ENCODE measurements around the gene HEXIM2. TPM values are rescaled to one million over a fixed set of nuclear protein-coding genes. Genes with fewer than 3 reads are reported as not detected.

The HEXIM2 gene
- total and polyA plus RNA-seq, 2 of the 13 experiments (the other 11 are each of a cell fraction or from before 2014, with no cell fraction given) = 27.1 to 32.4 TPM

- TF ChIP-seq IRF2 (CRISPR knock-in tag; IDR thresholded peaks at IDR 0.05) (peak; percentile 97), ATF7-NPFF (CRISPR knock-in tag; IDR thresholded peaks at IDR 0.05; ENCODE audit: low read depth) (no peak; the same call in 1 of the 2 replicates), ZNF652 (CRISPR knock-in tag; IDR thresholded peaks at IDR 0.05; ENCODE audit: borderline replicate concordance, low read depth) (peak; percentile 67; the same call in 1 of the 2 replicates), HES4 (CRISPR knock-in tag; IDR thresholded peaks at IDR 0.05; ENCODE audit: borderline replicate concordance) (peak; percentile 93), MEIS1 (CRISPR knock-in tag; IDR thresholded peaks at IDR 0.05; ENCODE audit: borderline replicate concordance) (peak; percentile 97), POLR2AphosphoS2 (IDR thresholded peaks at IDR 0.05; ENCODE audit: low read depth, low read length) (peak; percentile 88), MXI1 (IDR thresholded peaks at IDR 0.05; ENCODE audit: borderline replicate concordance, low read depth, low read length) (peak; percentile 65; the same call in 2 of the 3 replicates), TMF1 (CRISPR knock-in tag; IDR thresholded peaks at IDR 0.05; ENCODE audit: low read depth) (no peak), NFYB (CRISPR knock-in tag; IDR thresholded peaks at IDR 0.05) (peak; percentile 99), PRMT3 (CRISPR knock-in tag; IDR thresholded peaks at IDR 0.05; ENCODE audit: borderline replicate concordance, low read depth) (no peak), ZNF251 (CRISPR knock-in tag; IDR thresholded peaks at IDR 0.05) (peak; percentile 82; the same call in 1 of the 2 replicates), KDM3A (CRISPR knock-in tag; IDR thresholded peaks at IDR 0.05; ENCODE audit: low read depth) (peak; percentile 95; the same call in 1 of the 2 replicates), PAWR (CRISPR knock-in tag; IDR thresholded peaks at IDR 0.05; ENCODE audit: borderline replicate concordance) (0 out of 2 replicates have a peak, but pooled peaks have one; percentile 74), KDM6A (CRISPR knock-in tag; IDR thresholded peaks at IDR 0.05; ENCODE audit: low read depth) (no peak), THRA (CRISPR knock-in tag; IDR thresholded peaks at IDR 0.05; ENCODE audit: borderline replicate concordance) (no peak; the same call in 1 of the 2 replicates), ZNF547 (CRISPR knock-in tag; IDR thresholded peaks at IDR 0.05) (peak; percentile 72), ELF1 (CRISPR knock-in tag; IDR thresholded peaks at IDR 0.05) (peak; percentile 80), MBD4 (IDR thresholded peaks at IDR 0.05; ENCODE audit: borderline replicate concordance, low read length) (no peak), THAP7 (CRISPR knock-in tag; IDR thresholded peaks at IDR 0.05) (no peak), RXRA (CRISPR knock-in tag; IDR thresholded peaks at IDR 0.05) (peak; percentile 81), ZKSCAN5 (CRISPR knock-in tag; IDR thresholded peaks at IDR 0.05) (no peak), ZSCAN22 (CRISPR knock-in tag; IDR thresholded peaks at IDR 0.05) (peak; percentile 75; the same call in 1 of the 2 replicates), GFI1 (CRISPR knock-in tag; IDR thresholded peaks at IDR 0.05; ENCODE audit: borderline replicate concordance) (peak; percentile 74), TP53 (CRISPR knock-in tag; conservative IDR thresholded peaks at IDR 0.05) (no peak), PCBP1 (IDR thresholded peaks at IDR 0.05; ENCODE audit: borderline replicate concordance, low read depth, low read length) (peak; percentile 99; the same call in 1 of the 2 replicates), ZBTB43 (CRISPR knock-in tag; conservative IDR thresholded peaks at IDR 0.05) (no peak), ZNF124 (CRISPR knock-in tag; IDR thresholded peaks at IDR 0.05) (peak; percentile 87)
These were observed at the start of gene HEXIM2 (continued) for GRCh38 chr17:45161288-45162024.
